Right kidney (tissue), 1 donor: ENCODE measurements around the gene GYPB.
"Not testable (repeated sequence)": the region's sequence is repeated elsewhere in the genome, so short reads cannot be mapped to it uniquely, and the experiment has no call there.

Experiments used
- DNase-seq: peaks from one replicate; pipeline ENCODE4 v3.0.0-alpha.2; 2016

GYPB gene

DNA sequence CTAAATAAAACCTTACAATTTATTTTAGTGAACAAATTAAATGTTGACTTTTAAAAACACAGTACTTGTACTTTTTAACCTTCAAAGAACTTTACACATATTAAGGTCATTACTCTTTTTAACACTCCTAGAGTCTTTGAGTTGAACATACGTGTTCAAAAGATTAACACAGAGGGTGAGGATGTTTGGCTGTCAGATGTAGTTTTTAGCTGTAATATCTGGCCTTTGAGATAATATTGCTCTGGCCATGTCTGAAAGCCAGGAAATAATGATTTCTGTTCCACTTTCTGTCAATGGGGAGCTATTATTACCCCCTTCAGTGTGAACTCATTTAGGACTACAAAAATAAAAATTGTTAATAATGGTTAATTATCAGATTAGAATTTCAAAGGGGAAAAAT is 71.7 kb downstream of the GYPB start:
- not testable (repeated sequence) for DNase-seq
